Activated CD4-positive, alpha-beta T cell treated with anti-CD3 and anti-CD28 coated beads, Interleukin-2, amount 50 U/mL, for 4 hours (primary cell): ENCODE data around the gene MYO1B.

Experiments used
- DNase-seq, 2 experiments: peaks; one replicate each; pipeline ENCODE4 v3.0.0-alpha.2; 2020

The MYO1B gene

DNA sequence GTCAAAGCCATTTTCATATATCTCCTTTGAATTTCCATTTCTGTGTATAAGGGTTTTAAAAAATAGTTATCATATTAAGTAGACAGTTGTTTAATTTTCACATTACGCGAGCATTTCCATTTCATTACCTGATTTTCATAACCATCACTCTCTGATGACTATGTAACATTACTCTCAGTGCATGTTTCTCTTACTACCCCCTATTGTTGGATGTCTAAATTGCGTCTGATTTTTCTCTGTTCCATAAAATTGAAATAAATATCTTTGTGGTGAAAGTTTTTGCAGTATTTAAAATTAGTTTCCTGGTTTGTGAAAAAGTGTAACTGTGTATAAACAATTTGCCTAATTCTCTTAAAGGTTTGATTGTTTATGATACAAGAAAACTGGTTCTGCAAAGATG lies 123.8 kb downstream of the MYO1B start:
- DNase-seq = no peak

DNA sequence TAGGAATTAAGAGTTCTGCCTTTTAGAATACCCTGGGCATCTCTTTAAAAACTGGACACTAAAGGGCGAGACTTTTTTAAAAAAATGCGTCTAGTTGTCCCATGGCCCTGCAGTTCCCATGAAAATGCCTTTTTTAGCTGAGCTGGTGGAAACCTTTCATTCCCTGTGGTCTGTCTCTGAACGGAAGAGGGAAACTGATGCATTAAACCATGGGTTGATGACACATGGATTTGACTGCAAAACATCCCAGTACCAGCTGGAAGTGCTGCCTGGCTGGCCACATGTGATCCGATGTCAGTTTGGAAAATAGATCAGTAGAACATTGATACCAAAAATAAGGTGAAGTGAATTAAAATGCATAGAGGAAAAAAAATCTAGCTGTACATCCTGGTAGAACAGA lies 129.2 kb downstream of the MYO1B start:
- DNase-seq = no peak

DNA sequence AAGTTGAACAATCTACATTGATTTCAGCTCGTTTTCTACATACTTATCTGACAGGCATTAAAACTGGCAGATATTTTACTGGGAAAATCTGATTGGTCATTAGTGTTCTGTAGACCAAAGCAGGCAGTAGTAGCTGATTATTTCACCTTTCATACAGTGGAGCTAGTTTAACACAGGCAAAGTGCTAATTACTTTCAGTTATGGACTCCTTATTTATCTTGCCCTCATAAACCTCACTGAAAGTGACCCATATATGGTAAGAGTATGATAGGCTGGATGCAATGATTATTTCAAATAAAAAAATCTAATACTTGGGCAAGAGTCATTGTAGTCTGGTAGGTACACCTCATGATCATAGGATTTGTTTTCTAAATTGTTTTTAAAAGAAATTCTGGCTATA lies 129.7 kb downstream of the MYO1B start:
- DNase-seq = no peak

DNA sequence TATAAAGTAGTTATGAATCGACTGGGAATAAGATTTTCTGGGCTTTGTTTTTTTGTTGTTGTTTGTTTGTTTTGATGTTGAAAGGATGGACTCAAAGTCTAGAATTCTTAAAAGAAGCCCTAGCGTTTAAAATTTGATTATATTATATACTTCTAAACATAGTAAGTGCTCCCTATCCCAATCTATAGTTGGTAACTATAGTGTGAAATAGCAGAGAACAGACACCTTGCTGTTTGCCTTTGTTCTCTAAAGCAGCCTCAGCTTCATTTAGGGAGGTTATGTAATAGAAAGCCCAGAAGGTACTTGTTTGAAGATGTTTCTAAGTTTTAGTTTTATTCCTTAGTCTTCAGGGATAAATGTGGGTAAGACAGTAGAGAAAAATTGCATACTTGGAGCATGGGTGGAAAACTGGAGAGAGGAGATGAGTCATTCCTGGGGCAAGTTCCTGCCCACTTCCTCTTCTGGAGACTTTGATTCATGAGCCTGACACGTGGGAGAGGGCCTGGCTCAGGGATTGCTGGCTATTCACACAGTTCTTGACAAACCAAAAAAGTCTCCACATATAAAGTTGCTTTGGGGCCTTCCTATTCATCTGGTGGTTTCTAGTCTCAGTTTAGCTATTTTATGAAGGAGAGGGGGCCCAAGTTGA lies 131.9 kb downstream of the MYO1B start:
- DNase-seq = no peak

DNA sequence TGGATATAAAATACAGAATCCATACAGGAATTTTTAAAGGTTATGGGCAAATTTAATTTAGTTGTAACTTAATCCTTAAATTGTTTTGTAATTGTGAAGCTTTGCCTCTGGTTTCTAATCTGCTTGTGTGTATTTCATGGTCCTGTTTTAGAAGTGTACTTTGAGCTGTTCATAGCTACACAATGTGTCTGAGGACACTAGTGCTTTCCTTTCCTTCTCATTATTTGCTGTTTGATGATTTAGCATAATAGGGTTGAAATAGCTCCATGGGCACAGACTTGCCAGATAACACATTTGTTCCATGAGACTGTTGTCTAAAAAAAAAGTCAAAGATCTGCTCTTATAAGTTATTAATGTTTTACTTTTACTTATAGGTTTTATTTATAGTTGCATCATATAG lies 134.2 kb downstream of the MYO1B start:
- DNase-seq = no peak

DNA sequence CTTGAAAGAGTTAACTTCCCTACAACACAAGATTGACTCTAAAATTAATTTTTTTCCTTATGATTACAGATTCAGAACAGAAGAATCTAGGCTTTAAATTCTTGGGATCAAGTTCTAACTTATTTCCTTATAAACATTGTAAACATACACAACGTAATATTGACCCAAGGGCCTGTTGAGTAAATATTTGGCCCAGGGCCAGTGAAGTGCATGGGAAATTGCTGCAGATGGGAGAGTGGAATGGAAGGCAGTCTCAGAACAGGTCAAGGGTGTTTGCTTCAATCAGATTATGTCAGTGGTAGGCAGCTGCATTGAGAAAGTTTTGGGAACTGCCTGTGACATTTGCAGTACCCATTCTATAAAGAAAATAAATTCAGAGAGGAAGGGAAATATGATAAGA lies 137.6 kb downstream of the MYO1B start:
- no peak for DNase-seq

DNA sequence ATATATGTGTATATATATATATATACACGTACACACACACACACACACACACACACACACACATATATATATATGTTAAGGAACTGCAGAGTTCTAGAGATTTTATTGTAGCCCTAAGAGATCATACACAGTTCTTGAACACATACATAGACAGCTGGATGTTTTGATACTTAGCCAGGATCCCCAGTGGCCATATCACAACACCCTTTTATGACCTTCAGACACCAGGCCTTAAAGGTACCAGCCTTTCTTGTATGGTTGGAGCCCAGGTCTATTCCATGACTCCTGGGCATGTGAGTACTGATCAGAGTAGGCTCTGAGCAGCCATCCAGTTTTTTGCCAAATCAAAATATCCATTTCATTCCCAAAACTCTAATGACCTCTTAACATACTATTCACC lies 138.3 kb downstream of the MYO1B start:
- DNase-seq = no peak

DNA sequence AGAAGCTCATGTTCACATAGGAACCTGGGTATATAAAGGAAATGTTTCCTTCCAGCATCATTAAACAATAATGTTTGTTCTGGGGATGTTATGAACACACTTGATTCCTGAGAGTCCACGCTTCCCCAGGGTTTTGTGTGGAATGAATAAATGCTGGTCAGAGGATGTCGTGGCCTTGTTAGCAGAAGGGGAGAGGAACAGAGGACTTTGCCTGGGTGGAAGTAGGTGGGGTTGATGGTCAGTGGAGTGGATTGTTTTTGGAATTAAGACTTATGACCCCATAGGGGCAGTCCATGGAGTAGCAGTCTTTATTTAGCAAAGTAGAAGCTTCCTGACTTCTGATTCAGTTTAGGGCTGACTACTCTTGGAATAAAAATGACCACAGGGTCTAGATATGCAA lies 139.6 kb downstream of the MYO1B start:
- no peak for DNase-seq

DNA sequence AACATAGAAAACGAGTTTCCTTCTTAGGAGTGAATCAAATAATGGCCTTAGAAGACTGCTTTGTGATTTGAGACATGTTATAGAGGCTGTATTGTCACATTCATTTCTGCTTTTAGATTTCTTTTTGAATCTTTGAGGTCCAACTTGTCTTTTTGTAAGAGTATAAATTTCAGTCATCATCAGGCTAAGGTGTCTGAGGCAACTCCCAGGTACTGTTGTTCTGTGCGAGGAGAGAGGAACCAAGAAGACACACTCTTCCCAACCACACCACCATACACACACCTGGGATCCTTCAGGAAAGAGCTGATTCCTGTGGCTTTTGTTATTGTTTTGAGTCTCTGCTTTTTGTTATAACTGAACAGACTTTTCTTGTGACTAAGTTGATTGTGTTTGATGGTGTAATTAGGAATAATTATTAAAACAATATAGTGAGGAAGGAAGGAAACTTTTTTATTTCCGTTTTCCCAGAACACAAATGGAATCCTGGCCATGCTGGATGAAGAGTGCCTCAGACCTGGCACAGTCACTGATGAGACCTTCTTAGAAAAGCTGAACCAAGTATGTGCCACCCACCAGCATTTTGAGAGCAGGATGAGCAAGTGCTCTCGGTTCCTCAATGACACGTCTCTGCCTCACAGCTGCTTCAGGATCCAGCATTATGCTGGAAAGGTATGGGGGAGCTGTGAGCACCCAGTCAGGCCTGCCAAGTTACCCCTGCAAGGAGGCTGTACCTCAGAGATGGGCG lies 140.4 kb downstream of the MYO1B start:
- DNase-seq = no peak

DNA sequence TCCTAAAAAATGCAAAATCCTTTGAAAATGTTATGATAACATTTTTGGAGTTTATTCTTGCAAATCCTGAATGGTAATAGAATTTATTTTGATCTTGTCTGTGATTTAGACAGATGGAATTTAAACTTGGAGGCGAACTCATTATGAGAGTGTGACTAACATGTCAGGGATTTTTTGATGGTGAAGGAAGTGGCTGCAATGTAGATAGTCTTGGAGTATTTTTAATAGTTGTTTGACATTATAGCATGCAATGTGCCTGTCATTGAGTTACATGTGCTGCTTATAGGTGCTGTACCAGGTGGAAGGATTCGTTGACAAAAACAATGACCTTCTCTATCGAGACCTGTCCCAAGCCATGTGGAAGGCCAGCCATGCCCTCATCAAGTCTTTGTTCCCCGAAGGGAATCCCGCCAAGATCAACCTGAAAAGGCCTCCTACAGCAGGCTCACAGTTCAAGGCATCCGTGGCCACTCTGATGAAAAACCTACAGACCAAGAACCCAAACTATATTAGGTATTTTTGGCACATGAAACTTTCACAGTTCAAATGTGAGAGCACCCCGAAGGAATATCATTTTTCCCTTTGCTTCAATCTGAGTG lies 141.8 kb downstream of the MYO1B start:
- DNase-seq = no peak

DNA sequence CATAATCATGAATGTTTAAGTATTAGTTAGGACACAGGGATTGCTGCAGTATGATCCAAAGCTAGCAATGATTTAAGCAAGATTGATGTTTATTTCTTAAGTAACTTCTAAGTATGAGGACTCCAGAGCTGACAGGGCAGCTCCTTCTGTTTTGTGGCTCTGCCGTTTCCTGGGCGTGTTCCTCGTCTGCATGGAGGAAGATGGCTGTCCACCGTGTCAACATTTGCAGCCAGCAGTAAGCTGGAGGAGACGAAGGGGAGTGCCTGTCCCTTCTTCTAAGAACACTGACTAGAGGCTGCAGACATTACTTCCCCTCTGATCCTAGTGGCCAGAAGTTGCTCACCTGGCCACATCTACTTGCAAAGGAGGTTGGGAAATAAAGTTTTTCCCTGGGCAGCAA lies 144.1 kb downstream of the MYO1B start:
- no peak for DNase-seq

DNA sequence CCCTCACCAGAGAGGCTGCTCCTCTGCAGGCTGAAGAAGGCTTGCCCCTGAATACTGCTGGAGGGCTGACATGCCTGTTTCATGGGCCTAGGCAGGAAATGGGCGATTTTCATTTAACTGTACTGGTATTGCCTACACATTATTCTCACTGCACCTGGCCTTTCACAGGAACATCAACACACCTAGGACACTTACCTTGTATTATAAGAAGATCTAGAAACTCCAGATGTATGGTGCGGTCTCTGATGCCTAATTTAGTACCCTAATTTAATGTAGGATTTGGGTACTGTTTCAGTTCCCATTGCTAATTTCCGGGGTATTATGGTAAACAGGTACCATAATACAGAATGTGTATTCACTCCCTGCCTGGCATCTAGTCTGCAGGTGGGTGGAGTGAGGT lies 146.0 kb downstream of the MYO1B start:
- no peak for DNase-seq

DNA sequence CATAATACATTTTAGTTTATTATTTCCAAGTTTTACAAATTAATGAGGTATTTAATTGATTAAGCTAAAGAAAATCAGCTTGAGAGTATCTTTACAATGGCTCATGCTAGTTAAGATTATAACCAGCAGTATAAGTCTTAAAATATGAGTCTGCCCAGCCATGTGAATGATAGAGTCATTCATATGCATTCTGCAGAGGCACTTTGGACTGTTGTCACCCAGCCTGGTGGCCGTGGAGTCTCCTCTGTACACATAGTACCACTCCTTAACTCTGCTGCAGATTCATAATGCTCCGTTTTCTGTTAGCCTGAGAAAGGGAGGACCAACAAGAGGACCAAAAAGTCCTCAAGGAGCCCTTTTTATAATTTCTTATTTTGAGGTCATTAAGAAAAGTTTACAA lies 148.8 kb downstream of the MYO1B start:
- DNase-seq = no peak

DNA sequence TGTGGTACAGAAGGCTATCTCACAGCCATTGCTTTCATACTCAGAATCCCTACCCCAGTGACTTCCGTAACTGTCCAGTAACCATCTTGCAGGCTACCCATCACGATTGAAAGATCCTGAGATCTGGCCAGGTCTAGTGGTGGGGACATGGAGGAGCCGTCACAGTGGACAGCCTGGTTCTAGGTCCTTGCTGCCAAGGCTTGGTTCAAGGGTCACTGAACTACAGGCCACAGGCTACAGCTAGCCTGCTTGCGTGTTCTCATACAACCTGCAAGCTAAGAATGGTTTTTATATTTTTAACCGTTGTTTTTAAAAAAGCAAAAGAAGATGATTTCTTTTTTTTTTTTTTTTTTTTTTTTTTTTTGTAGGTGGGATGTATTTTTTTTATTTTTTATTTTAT lies 151.6 kb downstream of the MYO1B start:
- DNase-seq = no peak

DNA sequence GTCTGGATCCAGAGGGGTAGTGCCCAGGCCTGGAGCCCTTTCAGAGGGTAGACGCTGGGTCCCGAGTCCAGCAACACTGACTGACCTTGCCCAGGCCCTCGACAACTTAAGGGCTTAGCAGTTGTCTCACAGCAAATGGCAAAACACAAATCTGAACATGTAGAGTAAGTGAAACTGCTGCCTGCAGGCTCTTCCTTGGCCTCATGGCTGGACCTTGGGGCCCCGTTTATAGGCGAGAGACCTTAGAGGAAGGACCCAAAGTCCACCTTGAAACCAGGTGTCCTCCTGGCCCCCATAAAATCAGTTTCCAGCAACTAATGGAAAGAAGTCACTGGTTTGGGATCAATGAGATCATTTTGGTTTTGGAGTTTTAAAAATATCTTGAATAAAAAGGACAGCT lies 154.4 kb downstream of the MYO1B start:
- no peak for DNase-seq

DNA sequence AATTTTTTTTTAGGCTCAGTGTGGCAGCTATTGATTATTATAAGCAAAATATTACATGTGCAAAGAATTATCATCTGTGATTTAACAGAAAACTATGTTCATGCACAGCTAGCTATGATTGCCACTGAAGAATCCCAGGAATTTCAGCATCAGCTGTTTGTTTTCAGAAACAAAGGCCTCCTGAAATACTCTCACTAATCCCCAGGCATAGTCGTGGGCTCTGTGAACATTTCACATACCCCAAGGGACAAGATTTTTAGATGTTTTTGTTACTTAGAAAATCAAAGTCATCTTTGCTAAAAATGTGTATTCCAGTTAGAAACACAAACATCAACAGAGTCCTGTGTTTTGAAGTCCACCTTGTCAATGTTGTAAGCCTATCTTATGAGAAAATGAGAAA lies 156.1 kb downstream of the MYO1B start:
- DNase-seq = no peak

DNA sequence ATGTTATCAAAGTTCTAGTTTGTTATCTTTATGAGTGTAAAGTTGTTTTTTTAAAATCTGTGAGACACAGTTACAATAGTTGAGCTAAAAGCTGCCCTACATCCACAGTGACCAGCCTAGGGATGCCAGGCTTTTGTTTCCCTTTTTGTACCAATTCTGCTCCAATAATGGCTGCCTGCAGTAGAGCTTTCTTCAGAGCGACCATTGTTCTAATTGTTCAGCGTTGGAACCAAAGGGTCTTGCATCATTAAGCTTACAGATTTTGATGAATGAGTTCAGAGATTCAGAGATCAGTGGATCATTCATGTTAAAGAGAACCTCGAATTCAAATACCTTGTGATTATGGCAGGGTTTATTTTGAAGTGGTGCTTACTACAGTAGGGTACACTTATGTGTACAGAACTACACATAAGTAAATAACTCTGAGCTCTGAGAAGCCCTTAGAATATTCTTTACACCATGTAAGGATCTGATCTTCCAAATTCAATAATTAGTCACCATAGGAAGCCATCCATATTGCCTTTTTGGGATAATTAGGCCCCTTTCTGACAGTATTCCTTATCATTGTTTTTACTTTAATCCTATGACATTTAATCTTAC lies 157.9 kb downstream of the MYO1B start:
- DNase-seq = no peak

DNA sequence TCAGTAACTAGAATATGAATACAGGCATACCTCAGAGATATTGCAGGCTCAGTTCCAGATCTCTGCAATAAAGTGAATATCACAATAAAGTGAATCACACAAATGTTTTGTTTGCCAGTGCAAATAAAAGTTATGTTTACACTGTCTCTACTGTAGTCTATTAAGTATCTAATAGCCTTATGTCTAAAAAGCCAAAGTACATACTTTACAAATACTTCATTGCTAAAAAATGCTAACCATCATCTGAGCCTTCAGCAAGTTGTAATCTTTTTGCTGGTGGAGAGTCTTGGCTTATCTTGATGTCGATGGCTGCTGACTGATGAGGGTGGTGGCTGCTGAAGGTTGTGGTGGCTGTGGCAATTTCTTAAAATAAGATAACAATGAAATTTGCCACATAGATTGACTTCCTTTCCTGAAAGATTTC lies 159.4 kb downstream of the MYO1B start:
- no peak for DNase-seq

DNA sequence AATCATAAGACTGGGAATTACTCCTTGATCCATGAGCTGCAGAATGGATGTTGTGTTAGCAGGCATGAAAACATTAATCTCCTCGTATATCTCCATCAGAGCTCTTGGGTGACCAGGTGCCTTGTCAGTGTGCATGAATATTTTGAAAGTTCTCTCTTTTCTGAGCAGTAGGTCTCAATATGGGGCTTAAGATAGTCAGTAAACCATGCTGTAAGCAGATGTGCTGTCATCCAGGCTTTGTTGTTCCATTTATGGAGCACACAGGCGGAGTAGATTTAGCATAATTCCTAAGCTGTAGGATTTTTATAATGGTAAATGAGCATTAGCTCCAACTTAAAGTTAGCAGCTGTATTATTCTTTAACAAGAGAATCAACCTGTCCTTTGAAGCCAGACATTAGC lies 160.3 kb downstream of the MYO1B start:
- DNase-seq = no peak

DNA sequence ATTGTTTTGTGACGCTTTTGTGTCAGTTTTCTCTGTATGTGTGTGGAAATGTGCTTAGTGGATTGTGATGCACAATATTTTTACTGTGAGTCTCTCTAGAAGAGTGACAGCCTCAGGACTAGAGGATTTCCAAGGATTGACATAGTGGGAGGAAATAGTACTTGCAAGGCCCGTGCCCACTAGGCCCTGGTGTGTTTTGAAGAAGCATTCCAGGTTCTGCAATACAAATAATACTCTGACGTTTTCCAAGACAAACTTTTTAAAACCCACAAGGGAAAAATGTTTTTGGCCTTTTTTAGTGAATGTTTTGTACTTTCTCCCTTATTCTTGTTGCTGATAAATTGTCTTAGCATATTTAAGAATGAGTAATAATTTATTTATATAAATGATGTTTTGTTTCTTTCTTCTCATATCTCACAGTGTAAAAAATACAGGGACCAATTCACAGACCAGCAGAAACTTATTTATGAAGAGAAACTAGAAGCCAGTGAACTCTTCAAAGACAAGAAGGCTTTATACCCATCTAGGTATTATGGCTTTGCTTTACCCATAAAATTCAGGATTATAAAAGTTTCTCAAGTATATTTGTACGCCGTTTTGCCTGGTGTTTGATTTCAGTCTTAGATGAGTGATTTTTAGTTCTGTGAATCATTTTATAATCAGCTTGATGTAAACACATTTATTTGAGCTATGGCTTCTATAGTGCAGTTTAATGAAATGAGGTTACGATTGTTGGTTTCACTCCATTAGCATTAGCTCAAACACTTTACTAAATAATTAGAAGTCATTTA lies 165.6 kb downstream of the MYO1B start:
- no peak for DNase-seq

DNA sequence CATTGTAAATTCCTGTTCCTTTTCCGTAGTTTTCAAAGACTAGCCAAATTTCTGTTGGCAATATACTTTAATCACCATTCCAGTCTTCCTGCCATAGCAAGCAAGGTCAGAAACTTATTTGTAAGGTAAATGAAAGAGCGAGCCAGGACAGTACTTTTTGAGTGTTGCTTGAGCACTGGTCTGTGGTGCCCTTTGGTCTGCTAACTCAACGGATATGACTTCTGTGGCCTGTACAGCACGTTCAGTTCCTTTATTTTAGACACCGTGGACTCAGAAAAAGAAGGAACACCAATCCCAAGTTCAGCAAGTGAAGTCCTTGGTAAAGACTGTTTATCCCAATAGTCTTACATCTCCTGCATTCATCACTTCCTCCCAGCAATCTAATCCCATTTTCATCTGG lies 166.3 kb downstream of the MYO1B start:
- DNase-seq = no peak

DNA sequence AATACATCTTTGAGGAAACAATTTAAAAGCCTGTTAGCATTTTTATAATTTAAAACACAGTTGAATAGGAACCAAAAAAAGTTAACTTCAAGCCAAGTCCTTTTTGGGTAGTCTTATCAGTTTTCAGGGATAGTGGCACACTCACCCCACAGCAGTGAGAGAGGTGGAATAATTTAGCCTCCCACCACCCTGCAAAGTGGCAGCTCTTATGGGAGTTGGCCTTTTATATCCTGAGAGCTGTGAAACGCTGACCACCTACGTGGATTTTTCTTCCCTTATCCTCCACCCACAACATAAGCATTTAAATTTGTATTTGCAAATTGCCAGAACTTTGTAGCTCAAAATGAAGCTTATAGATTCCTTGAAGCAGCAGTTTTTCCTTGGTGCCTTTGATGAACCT lies 167.1 kb downstream of the MYO1B start:
- no peak for DNase-seq

DNA sequence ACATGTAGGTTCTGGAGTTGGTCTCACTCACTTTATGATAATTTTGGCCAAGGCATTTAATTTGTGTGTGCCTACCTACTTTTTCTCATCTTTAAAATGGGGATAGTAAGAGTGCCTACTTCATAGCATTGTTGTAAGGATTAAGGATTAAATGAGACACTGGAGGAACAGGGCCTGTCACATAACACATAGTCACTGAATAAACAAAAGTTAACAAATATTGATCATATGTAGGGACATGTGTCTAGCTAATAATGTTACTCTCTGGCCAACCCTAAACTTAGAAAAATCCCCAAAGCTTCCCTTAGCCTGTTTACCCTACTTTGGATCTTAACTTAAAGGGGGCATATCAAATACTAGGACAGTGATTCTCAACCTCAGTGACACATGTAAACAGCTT lies 169.9 kb downstream of the MYO1B start:
- DNase-seq = no peak
